ENCODE results near the gene DUS1L.

The DUS1L gene

GRCh38 chr17:82083533-82084359 lies 18.1 kb upstream of the DUS1L start:
- H3K4me3 ChIP-seq (ENCODE audit: low read depth, low read length) = no peak overlapping the region
- DNase-seq (ENCODE audit: low read depth) = no peak
- TF ChIP-seq CTCF (IDR thresholded peaks at IDR 0.05; ENCODE audit: insufficient read depth, low read depth, low read length, missing control alignments) = no peak

- DNase-seq (ENCODE audit: low read depth) = no peak
- no peak for TF ChIP-seq CTCF (IDR thresholded peaks at IDR 0.05; ENCODE audit: insufficient read depth, low read depth, low read length, missing control alignments)
- H3K4me3 ChIP-seq (ENCODE audit: low read depth, low read length) = no peak overlapping the region
These were observed 17.4 kb upstream of the DUS1L start for GRCh38 chr17:82083009-82083408.

- no peak for TF ChIP-seq CTCF (IDR thresholded peaks at IDR 0.05; ENCODE audit: insufficient read depth, low read depth, low read length, missing control alignments)
- no peak for DNase-seq (ENCODE audit: low read depth)
- H3K4me3 ChIP-seq (ENCODE audit: low read depth, low read length) = no peak overlapping the region
These were observed 16.9 kb upstream of the DUS1L start for GRCh38 chr17:82082456-82082855.

GRCh38 chr17:82081966-82082365 lies 16.4 kb upstream of the DUS1L start:
- DNase-seq (ENCODE audit: low read depth) = no peak
- H3K4me3 ChIP-seq (ENCODE audit: low read depth, low read length) = no peak overlapping the region
- TF ChIP-seq CTCF (IDR thresholded peaks at IDR 0.05; ENCODE audit: insufficient read depth, low read depth, low read length, missing control alignments) = no peak

GRCh38 chr17:82081546-82081945 lies 15.9 kb upstream of the DUS1L start:
- DNase-seq (ENCODE audit: low read depth) = no peak
- no peak overlapping the region for H3K4me3 ChIP-seq (ENCODE audit: low read depth, low read length)
- no peak for TF ChIP-seq CTCF (IDR thresholded peaks at IDR 0.05; ENCODE audit: insufficient read depth, low read depth, low read length, missing control alignments)

- TF ChIP-seq CTCF (IDR thresholded peaks at IDR 0.05; ENCODE audit: insufficient read depth, low read depth, low read length, missing control alignments) = no peak
These were observed 15.3 kb upstream of the DUS1L start for GRCh38 chr17:82080789-82081464.

More at GRCh38 chr17:82080789-82081464, 15.3 kb upstream of the DUS1L start:
- H3K4me3 ChIP-seq (ENCODE audit: low read depth, low read length) = no peak overlapping the region
- no peak for DNase-seq (ENCODE audit: low read depth)

All from GM12865 (cell line).